Measurements from ENCODE around the gene ANKS1B.
"Not testable (repeated sequence)": the region's sequence is repeated elsewhere in the genome, so short reads cannot be mapped to it uniquely, and the experiment has no call there.

Gene ANKS1B

GRCh38 chr12:98783420-98783819 is 1201.3 kb downstream of the ANKS1B start:
- DNase-seq, result no peak

GRCh38 chr12:98780261-98780660 is 1204.5 kb downstream of the ANKS1B start:
- DNase-seq, result no peak

GRCh38 chr12:98772818-98773217 is 1211.9 kb downstream of the ANKS1B start:
- no peak for DNase-seq

- DNase-seq, result no peak
These were observed 1212.7 kb downstream of the ANKS1B start for GRCh38 chr12:98771811-98772752.

- no peak for DNase-seq
These were observed 1214.5 kb downstream of the ANKS1B start for GRCh38 chr12:98770230-98770629.

- no peak for DNase-seq
These were observed 1215.7 kb downstream of the ANKS1B start for GRCh38 chr12:98769068-98769467.

- DNase-seq, result no peak
These were observed 1217.5 kb downstream of the ANKS1B start for GRCh38 chr12:98767248-98767647.

- no peak for DNase-seq
These were observed 1221.1 kb downstream of the ANKS1B start for GRCh38 chr12:98763656-98764055.

GRCh38 chr12:98758331-98758730 is 1226.4 kb downstream of the ANKS1B start:
- DNase-seq, result no peak

GRCh38 chr12:98757455-98757854 is 1227.3 kb downstream of the ANKS1B start:
- no peak for DNase-seq

GRCh38 chr12:98755855-98756254 is 1228.9 kb downstream of the ANKS1B start:
- DNase-seq, result not testable (repeated sequence)

- DNase-seq, result no peak
These were observed 1230.6 kb downstream of the ANKS1B start for GRCh38 chr12:98754095-98754494.

GRCh38 chr12:98752726-98753125 is 1232.0 kb downstream of the ANKS1B start:
- DNase-seq, result no peak

- no peak for DNase-seq
These were observed 1233.1 kb downstream of the ANKS1B start for GRCh38 chr12:98751580-98752115.

GRCh38 chr12:98750511-98750910 is 1234.2 kb downstream of the ANKS1B start:
- DNase-seq, result no peak

- no peak for DNase-seq
These were observed 1236.3 kb downstream of the ANKS1B start for GRCh38 chr12:98748463-98748862.

- no peak for DNase-seq
These were observed 1239.0 kb downstream of the ANKS1B start for GRCh38 chr12:98745578-98746391.

GRCh38 chr12:98744680-98745079 is 1240.1 kb downstream of the ANKS1B start:
- no peak for DNase-seq

- DNase-seq, result peak; percentile 66
These were observed 1241.3 kb downstream of the ANKS1B start for GRCh38 chr12:98743362-98743953.

GRCh38 chr12:98741556-98742265 is 1243.0 kb downstream of the ANKS1B start:
- DNase-seq, result peak; percentile 29

- no peak for DNase-seq
These were observed 1243.6 kb downstream of the ANKS1B start for GRCh38 chr12:98741196-98741555.

- DNase-seq, result no peak
These were observed 1244.0 kb downstream of the ANKS1B start for GRCh38 chr12:98740751-98741150.

GRCh38 chr12:98738539-98738938 is 1246.2 kb downstream of the ANKS1B start:
- DNase-seq, result peak; percentile 58
